Right kidney (tissue), 1 donor: ENCODE results near the gene SUSD1.
"Not testable (repeated sequence)": the region's sequence is repeated elsewhere in the genome, so short reads cannot be mapped to it uniquely, and the experiment has no call there.

Experiments
- DNase-seq: peaks from one replicate; pipeline ENCODE4 v3.0.0-alpha.2; 2016

SUSD1 gene

GRCh38 chr9:112097712-112098688, 77.1 kb downstream of the SUSD1 start:
- peak; percentile 53 for DNase-seq

- no peak for DNase-seq
These were observed 80.0 kb downstream of the SUSD1 start for GRCh38 chr9:112094948-112095681.

GRCh38 chr9:112094241-112094640, 80.9 kb downstream of the SUSD1 start:
- no peak for DNase-seq

DNA sequence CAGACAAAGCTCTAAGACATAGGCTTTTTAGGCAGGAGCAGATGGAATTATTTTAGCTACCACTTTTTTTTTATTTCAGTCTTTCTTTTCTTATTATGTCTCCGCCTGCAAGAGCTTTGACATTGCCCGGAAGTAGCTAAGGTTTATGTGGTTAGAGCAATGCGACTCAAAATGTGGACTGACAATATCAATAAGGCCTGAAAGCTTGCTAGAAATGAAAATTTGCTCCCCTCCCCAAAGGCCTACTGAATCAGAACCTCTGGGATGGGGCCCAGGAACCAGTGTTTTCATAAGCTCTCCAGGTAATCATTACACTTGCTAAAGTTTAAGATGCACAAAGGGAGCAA, 81.3 kb downstream of the SUSD1 start:
- DNase-seq = no peak

GRCh38 chr9:112093147-112093869, 81.8 kb downstream of the SUSD1 start:
- DNase-seq = no peak

DNA sequence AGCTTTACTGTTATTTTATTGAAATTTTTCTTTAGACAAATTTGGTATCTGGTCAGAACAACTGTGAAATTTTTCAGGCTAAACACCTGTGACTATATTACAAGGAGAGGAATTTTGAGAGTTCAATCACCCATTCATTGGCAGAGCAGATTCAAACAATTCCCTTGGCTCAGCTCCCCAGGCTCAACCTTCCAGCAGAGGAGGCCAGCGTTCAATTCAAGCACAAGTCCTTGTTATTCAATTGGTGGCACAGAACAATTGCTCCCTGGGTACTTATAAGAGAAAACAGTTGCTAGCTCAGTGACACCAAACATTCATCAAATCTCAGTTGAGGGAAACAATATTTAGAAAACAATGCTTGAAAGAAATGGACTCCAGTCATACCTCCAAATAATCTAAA, 83.3 kb downstream of the SUSD1 start:
- no peak for DNase-seq

GRCh38 chr9:112087506-112087905, 87.6 kb downstream of the SUSD1 start:
- no peak for DNase-seq

DNA sequence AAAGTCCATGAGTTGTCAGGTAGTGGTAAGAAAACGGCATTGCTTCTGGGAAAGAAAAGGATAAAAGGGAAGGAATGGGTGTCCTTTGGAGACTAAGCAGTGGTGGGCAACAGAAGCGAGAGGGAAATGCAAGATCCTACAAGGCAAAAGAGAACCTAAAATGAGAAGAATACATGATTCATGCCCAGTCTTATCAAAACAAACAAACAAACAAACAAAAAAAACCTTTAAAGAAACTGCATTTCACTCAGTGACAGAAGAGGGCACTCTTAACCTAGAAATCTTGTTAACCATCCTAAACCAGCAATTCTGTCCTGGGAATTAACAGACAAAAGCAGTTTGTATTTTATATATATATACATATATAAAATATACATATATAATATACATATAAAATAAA, 88.5 kb downstream of the SUSD1 start:
- DNase-seq = no peak

GRCh38 chr9:112084907-112085306, 90.2 kb downstream of the SUSD1 start:
- no peak for DNase-seq

GRCh38 chr9:112084334-112084733, 90.8 kb downstream of the SUSD1 start:
- no peak for DNase-seq

GRCh38 chr9:112081918-112082729, 93.0 kb downstream of the SUSD1 start:
- DNase-seq = no peak

DNA sequence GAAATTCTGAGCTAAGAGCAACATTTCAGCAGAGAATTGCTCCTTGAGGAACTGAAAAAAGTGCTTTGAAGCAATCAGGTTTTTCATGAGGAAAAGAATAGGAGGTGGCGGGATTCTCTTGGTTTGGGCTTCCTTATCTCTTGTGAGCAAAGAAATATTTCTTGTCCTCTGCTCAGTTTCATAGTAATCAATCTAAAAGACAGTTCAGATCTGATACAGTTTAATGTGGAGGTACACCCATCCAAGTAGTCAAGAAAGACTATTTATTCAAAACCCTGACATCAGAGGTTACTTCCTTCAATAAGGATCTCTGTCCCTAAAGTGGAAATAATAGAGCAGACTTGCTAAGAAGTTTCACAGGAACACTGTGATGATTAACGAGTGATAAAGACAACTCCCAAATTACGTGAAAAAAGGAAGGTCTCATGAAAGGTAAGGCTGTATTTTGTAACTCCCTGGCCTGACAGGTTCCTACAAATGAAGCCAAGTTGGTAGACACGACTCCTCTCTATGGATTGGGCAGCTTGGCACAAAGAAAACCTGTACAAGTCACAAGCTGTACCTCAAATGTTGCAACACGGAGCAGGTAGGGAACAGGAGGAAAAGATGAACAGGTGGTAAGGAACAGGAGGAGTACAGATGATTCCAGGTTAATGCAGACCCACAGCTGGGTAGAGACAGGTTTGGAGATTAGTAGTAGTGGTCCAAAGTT, 94.1 kb downstream of the SUSD1 start:
- no peak for DNase-seq

DNA sequence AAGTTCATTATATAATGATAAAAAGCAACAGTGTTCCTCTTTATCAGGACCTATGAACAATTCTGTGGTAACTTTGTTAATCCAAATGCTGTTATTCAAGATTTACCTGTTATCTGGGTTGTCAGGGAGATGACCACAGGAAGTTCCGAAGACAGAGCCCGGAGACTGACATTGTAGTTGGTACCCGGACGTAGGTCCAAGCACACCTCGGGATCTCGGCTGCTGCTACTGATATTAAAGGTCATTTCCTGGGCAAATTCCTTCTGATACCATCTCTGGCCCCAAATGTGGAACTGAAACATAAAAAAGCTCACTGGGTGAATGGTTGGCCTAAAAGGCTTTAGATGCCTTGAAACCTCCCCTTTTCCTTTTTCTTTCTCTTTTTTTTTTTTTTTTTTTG, 96.7 kb downstream of the SUSD1 start:
- DNase-seq = no peak

GRCh38 chr9:112076814-112077213, 98.3 kb downstream of the SUSD1 start:
- no peak for DNase-seq

GRCh38 chr9:112075009-112075378, 100.1 kb downstream of the SUSD1 start:
- DNase-seq = no peak

- DNase-seq = no peak
These were observed 100.7 kb downstream of the SUSD1 start for GRCh38 chr9:112074250-112075008.

DNA sequence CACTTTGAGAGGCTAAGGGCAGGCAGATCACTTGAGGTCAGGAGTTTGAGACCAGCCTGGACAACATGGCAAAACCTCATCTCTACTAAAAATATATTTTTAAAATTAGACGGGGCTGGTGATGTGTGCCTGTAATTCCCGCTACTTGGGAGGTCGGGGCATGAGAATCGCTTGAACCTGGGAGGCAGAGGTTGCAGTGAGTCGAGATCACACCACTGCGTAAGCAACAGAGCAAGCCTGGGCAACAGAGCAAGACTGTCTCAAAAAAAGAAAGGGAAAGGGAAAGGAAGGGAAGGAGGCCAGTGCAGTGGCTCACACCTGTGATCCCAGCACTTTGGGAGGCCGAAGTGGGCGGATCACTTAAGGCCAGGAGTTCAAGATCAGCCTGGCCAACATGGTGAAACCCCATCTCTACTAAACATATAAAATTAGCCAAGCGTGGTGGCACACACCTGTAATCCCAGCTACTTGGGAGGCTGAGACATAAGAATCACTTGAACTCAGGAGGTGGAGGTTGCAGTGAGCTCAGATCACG, 101.4 kb downstream of the SUSD1 start:
- DNase-seq = not testable (repeated sequence)

- no peak for DNase-seq
These were observed 102.1 kb downstream of the SUSD1 start for GRCh38 chr9:112072721-112073638.
